ENCODE measurements around the gene GRK2. TPM values are rescaled to one million over a fixed set of nuclear protein-coding genes. Genes with fewer than 3 reads are reported as not detected.
A peak's percentile ranks its signal among the peaks of the same experiment; 100 is the strongest.

Gene GRK2
- total RNA-seq, 1 donor, result 33.2 TPM

GRCh38 chr11:67275606-67276409 lies 9.5 kb downstream of the GRK2 start:
- TF ChIP-seq CTCF (IDR thresholded peaks at IDR 0.05; ENCODE audit: insufficient read depth, low read depth, low read length), result no peak
- no peak overlapping the region for H3K4me3 ChIP-seq (ENCODE audit: low read depth, low read length)
- no peak for DNase-seq (ENCODE audit: low read depth)

- DNase-seq (ENCODE audit: low read depth), result peak; percentile 52
- peak overlapping the region; percentile 43 for H3K4me3 ChIP-seq (ENCODE audit: low read depth, low read length)
- peak; percentile 38 for TF ChIP-seq CTCF (IDR thresholded peaks at IDR 0.05; ENCODE audit: insufficient read depth, low read depth, low read length)
Observed at GRCh38 chr11:67276781-67277230, 10.5 kb downstream of the GRK2 start.

- H3K4me3 ChIP-seq (ENCODE audit: low read depth, low read length), result peak overlapping the region; percentile 43
- peak; percentile 79 for DNase-seq (ENCODE audit: low read depth)
- TF ChIP-seq CTCF (IDR thresholded peaks at IDR 0.05; ENCODE audit: insufficient read depth, low read depth, low read length), result no peak
Observed at GRCh38 chr11:67277231-67277961, 11.1 kb downstream of the GRK2 start.

GRCh38 chr11:67278135-67278938 lies 12.1 kb downstream of the GRK2 start:
- no peak overlapping the region for H3K4me3 ChIP-seq (ENCODE audit: low read depth, low read length)
- DNase-seq (ENCODE audit: low read depth), result no peak
- no peak for TF ChIP-seq CTCF (IDR thresholded peaks at IDR 0.05; ENCODE audit: insufficient read depth, low read depth, low read length)

- TF ChIP-seq CTCF (IDR thresholded peaks at IDR 0.05; ENCODE audit: insufficient read depth, low read depth, low read length), result no peak
- no peak for DNase-seq (ENCODE audit: low read depth)
- no peak overlapping the region for H3K4me3 ChIP-seq (ENCODE audit: low read depth, low read length)
Observed at GRCh38 chr11:67278939-67279588, 12.8 kb downstream of the GRK2 start.

Measured in fibroblast of villous mesenchyme (primary cell).